Measurements from ENCODE around the gene C17orf67.
A peak's percentile ranks its signal among the peaks of the same experiment; 100 is the strongest.

The C17orf67 gene

GRCh38 chr17:56832446-56832845, 1.3 kb downstream of the C17orf67 start:
- no peak for DNase-seq

GRCh38 chr17:56831369-56832095, 2.2 kb downstream of the C17orf67 start:
- DNase-seq: no peak

GRCh38 chr17:56830726-56831368, 2.9 kb downstream of the C17orf67 start:
- no peak for DNase-seq

GRCh38 chr17:56826611-56827414, 6.9 kb downstream of the C17orf67 start:
- no peak for DNase-seq

- no peak for DNase-seq
These were observed 9.2 kb downstream of the C17orf67 start for GRCh38 chr17:56824503-56824902.

- DNase-seq: no peak
These were observed 9.9 kb downstream of the C17orf67 start for GRCh38 chr17:56823848-56824247.

- DNase-seq: no peak
These were observed 11.0 kb downstream of the C17orf67 start for GRCh38 chr17:56822725-56823124.

GRCh38 chr17:56821847-56822534, 11.7 kb downstream of the C17orf67 start:
- no peak for DNase-seq

- DNase-seq: no peak
These were observed 13.5 kb downstream of the C17orf67 start for GRCh38 chr17:56820207-56820606.

- DNase-seq: peak; percentile 32
These were observed 14.1 kb downstream of the C17orf67 start for GRCh38 chr17:56819431-56820145.

- no peak for DNase-seq
These were observed 14.7 kb downstream of the C17orf67 start for GRCh38 chr17:56819030-56819429.

- no peak for DNase-seq
These were observed 16.7 kb downstream of the C17orf67 start for GRCh38 chr17:56817066-56817465.

- DNase-seq: no peak
These were observed 18.0 kb downstream of the C17orf67 start for GRCh38 chr17:56815711-56816110.

- DNase-seq: no peak
These were observed 20.8 kb downstream of the C17orf67 start for GRCh38 chr17:56812901-56813388.

GRCh38 chr17:56810891-56811775, 22.6 kb downstream of the C17orf67 start:
- no peak for DNase-seq

GRCh38 chr17:56810343-56810742, 23.4 kb downstream of the C17orf67 start:
- DNase-seq: no peak

- no peak for DNase-seq
These were observed 23.9 kb downstream of the C17orf67 start for GRCh38 chr17:56809820-56810179.

GRCh38 chr17:56809106-56809819, 24.5 kb downstream of the C17orf67 start:
- no peak for DNase-seq

GRCh38 chr17:56808503-56808902, 25.2 kb downstream of the C17orf67 start:
- no peak for DNase-seq

- DNase-seq: no peak
These were observed 26.0 kb downstream of the C17orf67 start for GRCh38 chr17:56807723-56808122.

- no peak for DNase-seq
These were observed 26.8 kb downstream of the C17orf67 start for GRCh38 chr17:56806949-56807348.

Measured in NCI-H226 (cell line).